Effector CD8-positive, alpha-beta T cell (primary cell): ENCODE measurements around the gene CCDC154.
"Not testable (repeated sequence)": the region's sequence is repeated elsewhere in the genome, so short reads cannot be mapped to it uniquely, and the experiment has no call there.

Experiments
- DNase-seq: peaks from one replicate; lab custom pipeline; 2025; lab: John Stamatoyannopoulos, UW

The CCDC154 gene

GRCh38 chr16:1474082-1474795 is 29.9 kb upstream of the CCDC154 start:
- no peak for DNase-seq

GRCh38 chr16:1472974-1473373 is 28.6 kb upstream of the CCDC154 start:
- DNase-seq = no peak

GRCh38 chr16:1471569-1472194 is 27.3 kb upstream of the CCDC154 start:
- DNase-seq = no peak

GRCh38 chr16:1470481-1471251 is 26.3 kb upstream of the CCDC154 start:
- no peak for DNase-seq

- no peak for DNase-seq
These were observed 25.4 kb upstream of the CCDC154 start for GRCh38 chr16:1469693-1470201.

GRCh38 chr16:1469141-1469540 is 24.8 kb upstream of the CCDC154 start:
- not testable (repeated sequence) for DNase-seq

GRCh38 chr16:1468426-1468810 is 24.1 kb upstream of the CCDC154 start:
- no peak for DNase-seq

- no peak for DNase-seq
These were observed 22.7 kb upstream of the CCDC154 start for GRCh38 chr16:1466968-1467521.

GRCh38 chr16:1466054-1466453 is 21.7 kb upstream of the CCDC154 start:
- no peak for DNase-seq

GRCh38 chr16:1465567-1465915 is 21.2 kb upstream of the CCDC154 start:
- no peak for DNase-seq

GRCh38 chr16:1464894-1465566 is 20.7 kb upstream of the CCDC154 start:
- DNase-seq = no peak

GRCh38 chr16:1464196-1464893 is 20.0 kb upstream of the CCDC154 start:
- no peak for DNase-seq

- DNase-seq = no peak
These were observed 16.8 kb upstream of the CCDC154 start for GRCh38 chr16:1461146-1461545.

- no peak for DNase-seq
These were observed 16.3 kb upstream of the CCDC154 start for GRCh38 chr16:1460602-1461138.

GRCh38 chr16:1459967-1460366 is 15.6 kb upstream of the CCDC154 start:
- no peak for DNase-seq

GRCh38 chr16:1458977-1459341 is 14.6 kb upstream of the CCDC154 start:
- no peak for DNase-seq

GRCh38 chr16:1458336-1458976 is 14.1 kb upstream of the CCDC154 start:
- DNase-seq = no peak

GRCh38 chr16:1457489-1458245 is 13.3 kb upstream of the CCDC154 start:
- DNase-seq = no peak

GRCh38 chr16:1456951-1457350 is 12.6 kb upstream of the CCDC154 start:
- no peak for DNase-seq
